H7 (cell line): ENCODE results near the gene SKIL. TPM values are rescaled to one million over a fixed set of nuclear protein-coding genes. Genes with fewer than 3 reads are reported as not detected.

Source experiments
- DNase-seq: peaks from one replicate; pipeline ENCODE4 v3.0.0; 2012
- H3K27me3 ChIP-seq: 2 replicates; pipeline ENCODE4 v1.6.0; 2011; ENCODE audit warnings: mild to moderate bottlenecking, low read length; ENCODE audit not compliant: control insufficient read depth, insufficient read depth
- H3K36me3 ChIP-seq: replicated peaks from 2 replicates; pipeline ENCODE4 v1.5.1; 2011; ENCODE audit warnings: low read length; ENCODE audit not compliant: control insufficient read depth, insufficient read depth
- H3K4me3 ChIP-seq: 2 replicates; pipeline ENCODE4 v1.5.1; 2011; ENCODE audit warnings: low read depth, mild to moderate bottlenecking, control low read depth, low read length, moderate library complexity; ENCODE audit not compliant: insufficient read depth
- total RNA-seq: library from RNA; depleted of rRNA; stranded (reverse); fragments of >200 nt; shearing (Covaris generic); gene quantifications from 2 replicates; pipeline ENCODE4 v1.2.3, GENCODE V29; 2014

Gene SKIL
- total RNA-seq, 1 experiment from 2014 or later = 102 TPM

DNA sequence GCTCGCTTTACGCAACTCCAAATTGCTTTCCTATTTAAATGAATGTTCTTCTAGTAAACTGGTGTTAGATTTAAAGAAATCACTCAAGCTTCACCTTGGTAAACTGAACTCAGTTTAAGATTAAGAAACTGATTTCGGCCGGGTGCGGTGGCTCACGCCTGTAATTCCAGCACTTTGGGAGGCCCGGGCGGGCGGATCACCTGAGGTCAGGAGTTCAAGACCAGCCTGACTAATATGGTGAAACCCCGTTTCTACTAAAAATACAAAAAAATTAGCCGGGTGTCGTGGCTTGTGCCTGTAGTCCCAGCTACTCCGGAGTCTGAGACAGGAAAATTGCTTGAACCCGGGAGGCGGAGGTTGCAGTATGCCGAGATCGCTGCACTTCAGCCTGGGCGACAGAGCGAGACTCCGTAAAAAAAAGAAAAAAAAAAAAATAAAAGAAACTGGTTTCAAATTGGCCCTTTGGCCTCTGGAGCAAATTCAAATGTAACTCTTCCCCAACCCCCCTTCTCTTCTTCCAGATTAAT lies 1.7 kb downstream of the SKIL start:
- peaks cover 24% of the 10 kb centered on the region for H3K36me3 ChIP-seq

GRCh38 chr3:170360466-170360865 lies 3.0 kb downstream of the SKIL start:
- DNase-seq = no peak
- Histone ChIP-seq H3K36me3 (peaks cover 26% of the 10 kb centered on the region), H3K27me3 (no peaks in the 10 kb centered on the region), H3K4me3 (peak overlapping the region; percentile 95)

More for the DNA sequence above, 1.7 kb downstream of the SKIL start:
- no peaks in the 10 kb centered on the region for H3K27me3 ChIP-seq
- DNase-seq = no peak
- peak overlapping the region; percentile 95 for H3K4me3 ChIP-seq

DNA sequence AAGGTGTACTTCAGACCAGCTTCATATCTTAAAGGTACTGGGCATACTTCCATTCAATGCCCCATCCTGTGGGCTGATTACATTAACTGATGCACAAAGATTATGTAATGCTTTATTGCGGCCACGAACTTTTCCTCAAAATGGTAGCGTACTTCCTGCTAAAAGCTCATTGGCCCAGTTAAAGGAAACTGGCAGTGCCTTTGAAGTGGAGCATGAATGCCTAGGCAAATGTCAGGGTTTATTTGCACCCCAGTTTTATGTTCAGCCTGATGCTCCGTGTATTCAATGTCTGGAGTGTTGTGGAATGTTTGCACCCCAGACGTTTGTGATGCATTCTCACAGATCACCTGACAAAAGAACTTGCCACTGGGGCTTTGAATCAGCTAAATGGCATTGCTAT lies 3.4 kb downstream of the SKIL start:
- Histone ChIP-seq H3K4me3 (peak overlapping the region; percentile 95), H3K36me3 (peaks cover 26% of the 10 kb centered on the region)

DNA sequence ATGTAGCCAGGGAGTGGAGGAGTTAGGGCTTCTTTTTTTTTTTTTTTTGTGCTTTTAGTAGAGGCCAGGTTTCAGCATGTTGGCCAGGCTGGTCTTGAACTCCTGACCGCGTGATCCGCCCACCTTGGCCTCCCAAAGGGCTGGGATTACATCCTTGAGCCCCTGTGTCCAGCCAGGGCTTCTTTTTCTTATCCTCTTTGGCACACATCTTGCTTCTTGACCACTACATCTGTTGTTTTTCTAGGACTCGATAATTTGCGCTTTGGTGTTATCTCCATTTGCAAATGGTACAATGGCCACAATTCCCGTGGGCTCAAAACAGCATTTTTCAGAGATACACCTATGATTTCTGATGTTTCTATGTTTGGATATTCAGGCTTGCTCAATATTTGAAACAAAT lies 4.2 kb downstream of the SKIL start:
- peak overlapping the region; percentile 95 for H3K4me3 ChIP-seq
- no peaks in the 10 kb centered on the region for H3K27me3 ChIP-seq
- DNase-seq = no peak
- H3K36me3 ChIP-seq = peaks cover 26% of the 10 kb centered on the region

More for the DNA sequence above, 3.4 kb downstream of the SKIL start:
- H3K27me3 ChIP-seq = no peaks in the 10 kb centered on the region
- DNase-seq = peak; percentile 16

DNA sequence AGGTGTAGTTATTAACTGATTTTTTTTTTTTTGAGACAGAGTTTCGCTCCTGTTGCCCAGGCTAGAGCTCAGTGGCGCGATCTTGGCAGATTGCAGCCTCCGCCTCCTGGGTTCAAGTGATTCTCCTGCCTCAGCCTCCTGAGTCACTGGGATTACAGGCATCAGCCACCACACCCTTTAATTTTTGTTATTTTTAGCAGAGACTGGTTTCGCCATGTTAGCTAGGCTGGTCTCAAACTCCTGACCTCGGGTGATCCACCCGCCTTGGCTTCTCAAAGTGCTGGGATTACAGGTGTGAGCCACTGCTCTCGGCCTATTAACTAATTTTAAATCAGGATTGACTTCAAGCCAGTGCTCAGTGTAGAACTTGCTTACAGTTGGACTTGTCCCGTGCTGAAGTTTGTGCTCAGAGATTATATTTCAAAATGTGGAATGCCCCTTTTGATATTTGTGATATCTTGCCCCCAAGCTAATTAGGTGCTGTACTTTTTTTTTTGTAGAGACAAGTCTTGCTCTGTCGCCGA lies 6.0 kb downstream of the SKIL start:
- DNase-seq = no peak
- H3K36me3 ChIP-seq = peaks cover 26% of the 10 kb centered on the region
- H3K27me3 ChIP-seq = no peaks in the 10 kb centered on the region
- peak overlapping the region; percentile 95; the same call in 1 of the 2 replicates for H3K4me3 ChIP-seq

DNA sequence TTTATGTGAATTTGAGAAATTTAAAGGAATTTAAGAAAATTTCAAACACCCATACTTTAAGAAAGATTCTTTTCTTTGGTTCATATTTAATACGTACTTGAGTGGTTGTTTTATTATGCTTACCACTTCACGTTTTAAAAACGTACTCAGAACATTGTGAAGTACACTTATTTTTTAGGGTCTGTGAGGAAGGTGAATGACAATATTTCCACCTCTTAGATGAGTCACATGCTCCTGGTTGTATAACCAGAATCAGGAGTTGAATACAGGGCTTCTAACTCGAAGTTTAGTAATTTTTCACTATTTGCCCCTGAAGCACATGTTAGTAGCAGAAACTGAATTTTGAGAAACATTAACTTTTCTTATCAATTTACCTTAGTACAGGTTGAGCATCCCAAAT lies 7.5 kb downstream of the SKIL start:
- Histone ChIP-seq H3K4me3 (no peak overlapping the region; the same call in 1 of the 2 replicates), H3K36me3 (peaks cover 24% of the 10 kb centered on the region), H3K27me3 (no peaks in the 10 kb centered on the region)
- DNase-seq = no peak

GRCh38 chr3:170367797-170368196 lies 10.3 kb downstream of the SKIL start:
- H3K4me3 ChIP-seq = no peak overlapping the region
- peaks cover 9% of the 10 kb centered on the region for H3K36me3 ChIP-seq
- no peak for DNase-seq
- H3K27me3 ChIP-seq = no peaks in the 10 kb centered on the region

DNA sequence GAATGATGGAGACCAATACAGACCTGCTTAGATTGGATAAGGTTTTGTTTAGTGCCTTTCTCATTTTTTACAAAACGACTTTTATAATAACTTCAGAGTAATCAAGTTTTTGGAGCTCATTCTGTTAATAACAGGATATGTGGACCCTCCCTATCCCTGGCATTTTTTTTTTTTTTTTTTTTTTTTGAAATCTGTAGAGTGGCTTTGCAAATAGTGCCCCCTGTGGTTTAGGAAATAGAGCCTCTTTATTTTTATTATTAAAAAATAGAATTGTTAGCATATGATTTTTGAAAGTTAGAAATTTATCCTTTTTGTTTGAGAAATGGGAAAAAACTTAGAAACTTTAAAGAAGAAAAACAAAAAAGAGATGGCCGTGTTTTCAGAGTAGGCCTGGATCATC lies 11.4 kb downstream of the SKIL start:
- Histone ChIP-seq H3K36me3 (peaks cover 10% of the 10 kb centered on the region), H3K4me3 (no peak overlapping the region), H3K27me3 (no peaks in the 10 kb centered on the region)
- no peak for DNase-seq

GRCh38 chr3:170372190-170372879 lies 14.8 kb downstream of the SKIL start:
- no peak for DNase-seq
- no peak overlapping the region for H3K4me3 ChIP-seq
- no peaks in the 10 kb centered on the region for H3K27me3 ChIP-seq
- H3K36me3 ChIP-seq = peaks cover 13% of the 10 kb centered on the region

DNA sequence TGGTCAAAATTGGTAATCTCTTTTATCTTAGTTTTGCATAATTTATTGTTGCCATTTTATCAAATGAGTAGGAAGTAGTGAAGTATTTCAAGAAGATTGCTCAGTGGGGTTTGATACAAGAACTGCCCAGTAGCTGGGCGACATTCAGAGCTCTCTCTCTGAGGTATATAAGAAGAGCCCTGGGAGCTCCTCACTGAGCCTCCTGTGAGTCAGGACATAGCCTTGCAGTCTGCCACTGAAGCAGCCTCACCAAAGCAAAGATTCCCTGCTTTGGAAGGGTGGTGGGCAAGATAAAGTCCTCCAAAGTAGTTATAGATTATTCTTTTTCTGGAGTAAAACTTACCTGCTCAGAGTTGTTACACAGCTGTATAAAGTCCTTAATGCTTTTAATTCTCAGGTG lies 26.1 kb downstream of the SKIL start:
- H3K36me3 ChIP-seq = peaks cover 42% of the 10 kb centered on the region
- no peak overlapping the region for H3K4me3 ChIP-seq
- DNase-seq = no peak
- H3K27me3 ChIP-seq = no peaks in the 10 kb centered on the region

DNA sequence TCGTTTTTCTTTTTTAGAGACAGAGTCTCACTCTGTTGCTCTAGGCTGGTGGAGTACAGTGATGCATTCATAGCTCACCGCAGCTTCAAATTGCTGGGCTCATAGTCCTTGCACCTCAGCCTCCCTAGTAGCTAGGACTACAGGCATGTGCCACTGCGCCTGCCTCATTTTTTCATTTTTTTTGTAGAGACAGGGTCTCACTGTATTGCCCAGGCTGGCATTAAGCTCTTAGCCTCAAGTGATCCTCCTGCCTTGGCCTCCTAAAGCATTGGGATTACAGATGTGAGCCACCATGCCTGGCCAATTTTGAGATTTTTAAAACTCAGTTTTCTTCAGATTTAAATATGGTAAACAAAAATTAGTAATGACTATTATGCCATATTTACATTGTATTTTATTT lies 29.0 kb downstream of the SKIL start:
- peaks cover 43% of the 10 kb centered on the region for H3K36me3 ChIP-seq
- no peaks in the 10 kb centered on the region for H3K27me3 ChIP-seq

DNA sequence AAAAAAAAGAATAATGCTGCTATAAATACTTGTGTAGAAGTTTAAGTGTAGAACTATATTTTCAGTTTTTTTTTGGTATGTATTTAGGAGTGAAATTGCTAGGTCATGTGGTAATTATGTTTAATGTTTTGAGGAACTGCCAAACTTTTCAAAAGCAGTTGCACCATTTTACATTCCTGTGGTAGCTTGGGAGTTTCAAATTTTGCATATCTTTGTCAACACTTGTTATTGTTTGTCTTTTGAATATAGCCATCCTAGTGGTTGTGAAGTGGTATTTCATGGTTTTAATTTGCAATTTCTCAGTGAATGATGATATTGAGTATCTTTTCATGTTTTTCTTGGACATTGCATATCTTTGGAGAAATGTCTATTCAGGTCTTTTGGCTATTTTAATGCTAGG lies 30.4 kb downstream of the SKIL start:
- no peaks in the 10 kb centered on the region for H3K27me3 ChIP-seq
- DNase-seq = no peak
- peaks cover 45% of the 10 kb centered on the region for H3K36me3 ChIP-seq
- no peak overlapping the region for H3K4me3 ChIP-seq

More for the DNA sequence above, 29.0 kb downstream of the SKIL start:
- H3K4me3 ChIP-seq = no peak overlapping the region
- DNase-seq = no peak

DNA sequence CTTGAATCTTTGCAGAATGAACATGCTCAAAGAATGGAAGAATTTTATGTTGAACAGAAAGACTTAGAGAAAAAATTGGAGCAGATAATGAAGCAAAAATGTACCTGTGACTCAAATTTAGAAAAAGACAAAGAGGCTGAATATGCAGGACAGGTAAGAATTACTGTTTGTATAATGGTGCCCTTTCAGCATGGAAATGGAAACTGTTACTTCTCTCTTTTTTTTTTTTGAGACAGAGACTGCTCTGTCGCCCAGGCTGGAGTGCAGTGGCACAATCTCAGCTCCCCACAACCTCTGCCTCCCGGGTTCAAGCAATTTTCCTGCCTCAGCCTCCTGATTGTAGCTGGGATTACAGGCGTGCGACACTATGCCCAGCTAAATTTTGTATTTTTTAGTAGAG lies 33.6 kb downstream of the SKIL start:
- no peak for DNase-seq
- H3K36me3 ChIP-seq = peaks cover 28% of the 10 kb centered on the region
- H3K4me3 ChIP-seq = no peak overlapping the region
- no peaks in the 10 kb centered on the region for H3K27me3 ChIP-seq

- H3K27me3 ChIP-seq = no peaks in the 10 kb centered on the region
- no peak overlapping the region for H3K4me3 ChIP-seq
- peaks cover 2% of the 10 kb centered on the region; the same call in 1 of the 2 replicates for H3K36me3 ChIP-seq
- DNase-seq = no peak
Measured at GRCh38 chr3:170397685-170398084, 40.2 kb downstream of the SKIL start.

DNA sequence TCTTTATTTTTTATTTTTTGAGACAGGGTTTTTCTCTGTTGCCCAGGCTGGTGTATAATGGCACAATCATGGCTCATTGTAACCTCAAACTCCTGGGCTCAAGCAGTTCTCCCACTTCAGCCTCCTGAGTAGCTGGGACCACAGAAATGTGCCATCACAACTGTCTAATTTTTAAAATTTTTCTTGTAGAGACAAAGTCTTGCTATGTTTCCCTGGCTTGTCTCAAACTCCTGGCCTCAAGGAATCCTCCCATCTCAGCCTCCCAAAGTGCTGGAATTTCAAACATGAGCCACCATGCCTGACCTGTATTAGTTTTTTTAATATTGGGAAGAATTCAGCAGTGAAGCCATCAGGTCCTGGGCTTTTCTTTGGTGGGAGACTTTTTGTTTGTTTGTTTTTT lies 47.6 kb downstream of the SKIL start:
- H3K36me3 ChIP-seq = no peaks in the 10 kb centered on the region
- DNase-seq = no peak
- no peaks in the 10 kb centered on the region for H3K27me3 ChIP-seq
- no peak overlapping the region for H3K4me3 ChIP-seq
